GM13977 (cell line): ENCODE data around the gene MET.
"Not testable (repeated sequence)": the region's sequence is repeated elsewhere in the genome, so short reads cannot be mapped to it uniquely, and the experiment has no call there.

Experiments used
- DNase-seq: peaks from one replicate; pipeline ENCODE4 v3.0.0; 2012; ENCODE audit warnings: low spot score
- in situ Hi-C: fragments of 300-500 bp; cut with MboI; formaldehyde crosslinking; loops from one replicate; pipeline ENCODE4 v1.12.0; 2022; ENCODE audit warnings: low sequenced_read_pairs, low pct_unique_long_range_greater_than_20kb, mixed read lengths, inconsistent platforms; ENCODE audit not compliant: unreplicated experiment
- TF ChIP-seq, protein P1 (sequence below): IDR thresholded peaks from 2 replicates; pipeline ENCODE4 v1.5.1; 2012; ENCODE audit warnings: mild to moderate bottlenecking, control low read depth; ENCODE audit not compliant: insufficient read depth; ENCODE audit errors: extremely low read depth, missing control alignments

MET gene

DNA sequence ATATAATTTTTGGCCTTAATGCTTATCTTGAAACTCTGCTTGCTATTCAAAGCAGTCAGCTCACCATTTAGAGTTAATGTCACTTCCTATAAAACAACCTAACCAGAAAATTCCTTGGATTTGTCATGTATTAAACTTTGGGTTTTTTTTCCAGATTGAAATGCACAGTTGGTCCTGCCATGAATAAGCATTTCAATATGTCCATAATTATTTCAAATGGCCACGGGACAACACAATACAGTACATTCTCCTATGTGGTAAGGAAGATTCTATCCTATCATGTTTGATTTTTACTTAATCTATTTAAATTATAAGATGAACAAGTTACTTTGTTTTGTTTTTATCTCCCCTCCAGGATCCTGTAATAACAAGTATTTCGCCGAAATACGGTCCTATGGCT lies 85.3 kb downstream of the MET start:
- TF ChIP-seq, protein P1, sequence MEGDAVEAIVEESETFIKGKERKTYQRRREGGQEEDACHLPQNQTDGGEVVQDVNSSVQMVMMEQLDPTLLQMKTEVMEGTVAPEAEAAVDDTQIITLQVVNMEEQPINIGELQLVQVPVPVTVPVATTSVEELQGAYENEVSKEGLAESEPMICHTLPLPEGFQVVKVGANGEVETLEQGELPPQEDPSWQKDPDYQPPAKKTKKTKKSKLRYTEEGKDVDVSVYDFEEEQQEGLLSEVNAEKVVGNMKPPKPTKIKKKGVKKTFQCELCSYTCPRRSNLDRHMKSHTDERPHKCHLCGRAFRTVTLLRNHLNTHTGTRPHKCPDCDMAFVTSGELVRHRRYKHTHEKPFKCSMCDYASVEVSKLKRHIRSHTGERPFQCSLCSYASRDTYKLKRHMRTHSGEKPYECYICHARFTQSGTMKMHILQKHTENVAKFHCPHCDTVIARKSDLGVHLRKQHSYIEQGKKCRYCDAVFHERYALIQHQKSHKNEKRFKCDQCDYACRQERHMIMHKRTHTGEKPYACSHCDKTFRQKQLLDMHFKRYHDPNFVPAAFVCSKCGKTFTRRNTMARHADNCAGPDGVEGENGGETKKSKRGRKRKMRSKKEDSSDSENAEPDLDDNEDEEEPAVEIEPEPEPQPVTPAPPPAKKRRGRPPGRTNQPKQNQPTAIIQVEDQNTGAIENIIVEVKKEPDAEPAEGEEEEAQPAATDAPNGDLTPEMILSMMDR, result no peak
- no peak for DNase-seq
- in situ Hi-C loops, result no loop called here

DNA sequence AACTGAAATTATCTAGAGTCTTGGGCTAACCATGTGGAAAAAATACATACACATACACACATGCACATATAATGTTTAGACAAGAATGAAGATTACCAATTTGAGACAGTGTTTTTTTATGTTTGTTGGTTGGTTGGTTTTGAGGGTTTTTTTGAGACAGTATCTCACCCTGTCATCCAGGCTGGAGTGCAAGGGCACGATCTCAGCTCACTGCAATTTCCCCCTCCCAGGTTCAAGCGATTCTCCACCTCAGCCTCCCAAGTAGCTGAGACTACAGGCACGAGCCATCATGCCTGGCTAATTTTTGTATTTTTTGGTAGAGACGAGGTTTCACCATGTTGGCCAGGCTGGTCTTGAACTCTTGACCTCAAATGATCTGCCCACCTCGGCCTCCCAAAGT lies 87.6 kb downstream of the MET start:
- DNase-seq, in situ Hi-C loops: not testable (repeated sequence)

DNA sequence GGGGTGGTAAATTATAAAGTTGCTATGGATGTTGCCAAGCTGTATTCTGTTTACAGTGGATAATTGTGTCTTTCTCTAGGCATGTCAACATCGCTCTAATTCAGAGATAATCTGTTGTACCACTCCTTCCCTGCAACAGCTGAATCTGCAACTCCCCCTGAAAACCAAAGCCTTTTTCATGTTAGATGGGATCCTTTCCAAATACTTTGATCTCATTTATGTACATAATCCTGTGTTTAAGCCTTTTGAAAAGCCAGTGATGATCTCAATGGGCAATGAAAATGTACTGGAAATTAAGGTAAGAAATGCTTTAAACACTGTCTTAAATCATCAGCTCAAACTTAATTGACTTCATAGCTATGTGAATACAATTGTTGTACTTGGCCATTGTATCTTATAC lies 91.0 kb downstream of the MET start:
- TF ChIP-seq, protein P1, result no peak
- in situ Hi-C loops, result no loop called here
- no peak for DNase-seq

DNA sequence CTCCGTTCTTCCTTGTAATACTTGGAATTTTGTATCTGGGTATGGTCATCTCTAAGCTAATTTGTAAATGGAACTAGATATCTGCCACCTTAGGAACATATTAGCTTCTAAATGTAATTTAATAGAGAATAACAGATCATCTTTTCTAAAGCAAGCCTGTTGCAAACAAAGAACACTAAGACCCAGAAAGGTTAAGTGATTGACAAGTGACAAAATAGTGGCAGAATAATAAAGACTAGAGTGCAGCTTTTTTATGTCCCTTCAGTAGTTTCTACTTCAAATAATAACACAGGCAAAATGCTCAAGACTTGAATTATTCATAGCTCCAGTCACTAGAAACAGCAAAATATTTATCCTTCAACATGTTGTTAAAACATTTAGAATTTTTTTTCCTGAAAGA lies 91.7 kb downstream of the MET start:
- in situ Hi-C loops, result no loop called here
- TF ChIP-seq, protein P1, result no peak
- no peak for DNase-seq

DNA sequence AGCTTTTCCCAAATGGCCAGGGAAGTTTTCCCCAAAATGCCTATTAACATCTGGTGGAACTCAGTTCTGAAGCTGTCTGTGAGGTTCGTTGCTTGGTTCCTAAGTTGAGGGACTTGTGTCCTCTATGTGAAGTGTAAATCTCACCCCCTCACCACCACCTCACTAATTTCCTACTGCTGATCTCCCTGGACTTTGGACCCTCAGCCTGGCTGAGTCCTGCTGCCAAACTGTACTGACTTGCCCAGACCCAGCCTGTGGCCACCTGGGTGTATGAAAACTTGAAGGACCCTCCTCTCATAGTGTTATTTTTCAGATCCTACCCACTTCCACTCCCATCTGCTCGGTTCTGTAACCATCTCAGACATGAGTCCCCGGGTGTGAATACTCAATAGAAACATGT lies 94.9 kb downstream of the MET start:
- DNase-seq, result no peak
- TF ChIP-seq, protein P1, result no peak
- in situ Hi-C loops, result no loop called here

DNA sequence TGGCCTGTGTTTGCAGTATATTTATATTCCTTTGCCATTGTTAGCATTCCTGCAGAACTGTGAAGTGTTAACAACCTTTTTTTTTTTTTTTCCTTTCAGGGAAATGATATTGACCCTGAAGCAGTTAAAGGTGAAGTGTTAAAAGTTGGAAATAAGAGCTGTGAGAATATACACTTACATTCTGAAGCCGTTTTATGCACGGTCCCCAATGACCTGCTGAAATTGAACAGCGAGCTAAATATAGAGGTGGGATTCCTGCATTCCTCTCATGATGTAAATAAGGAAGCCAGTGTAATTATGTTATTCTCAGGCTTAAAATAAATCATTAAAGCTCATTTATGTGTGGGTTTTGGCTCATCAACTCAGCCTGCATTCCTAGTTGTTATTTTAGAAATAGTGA lies 97.5 kb downstream of the MET start:
- TF ChIP-seq, protein P1, result no peak
- in situ Hi-C loops, result no loop called here

DNA sequence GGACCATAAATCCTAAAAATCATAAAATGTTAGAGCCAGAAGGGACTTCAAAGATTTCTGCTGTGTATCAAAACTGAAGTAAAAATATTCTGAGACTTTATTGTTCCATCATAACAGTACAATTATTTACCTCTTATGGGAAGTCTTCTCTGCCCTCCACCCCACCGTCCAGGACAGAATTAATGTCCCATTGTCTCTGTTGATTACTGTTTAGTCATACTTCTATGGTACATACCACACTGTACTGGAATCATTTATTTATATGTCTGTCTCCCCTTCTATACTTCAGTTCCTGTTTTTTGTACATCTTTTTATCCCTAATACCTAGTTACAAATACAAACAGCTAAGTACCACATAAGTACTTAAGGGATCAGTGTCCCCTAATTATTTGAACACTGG lies 98.9 kb downstream of the MET start:
- TF ChIP-seq, protein P1, result no peak
- in situ Hi-C loops, result no loop called here
- DNase-seq, result no peak

More for the DNA sequence above, 97.5 kb downstream of the MET start:
- DNase-seq, result no peak

DNA sequence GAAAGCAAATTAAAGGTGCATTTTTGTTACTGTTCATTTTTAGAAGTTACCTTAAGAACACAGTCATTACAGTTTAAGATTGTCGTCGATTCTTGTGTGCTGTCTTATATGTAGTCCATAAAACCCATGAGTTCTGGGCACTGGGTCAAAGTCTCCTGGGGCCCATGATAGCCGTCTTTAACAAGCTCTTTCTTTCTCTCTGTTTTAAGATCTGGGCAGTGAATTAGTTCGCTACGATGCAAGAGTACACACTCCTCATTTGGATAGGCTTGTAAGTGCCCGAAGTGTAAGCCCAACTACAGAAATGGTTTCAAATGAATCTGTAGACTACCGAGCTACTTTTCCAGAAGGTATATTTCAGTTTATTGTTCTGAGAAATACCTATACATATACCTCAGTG lies 99.6 kb downstream of the MET start:
- TF ChIP-seq, protein P1, result no peak
- no peak for DNase-seq
- in situ Hi-C loops, result no loop called here
